CD14-positive monocyte (primary cell): Measurements from ENCODE around the gene SLC43A2. TPM values are rescaled to one million over a fixed set of nuclear protein-coding genes. Genes with fewer than 3 reads are reported as not detected.
A peak's percentile ranks its signal among the peaks of the same experiment; 100 is the strongest.

Source experiments
- DNase-seq, 3 donors: peaks; one replicate each; pipeline ENCODE4 v3.0.0-alpha.2; 2011 to 2022
- H2AFZ ChIP-seq: 2 replicates; pipeline ENCODE4 v1.6.0; 2012; ENCODE audit warnings: mild to moderate bottlenecking, low read depth, low read length, inconsistent platforms; ENCODE audit not compliant: insufficient read depth, poor library complexity, severe bottlenecking
- H3K27ac ChIP-seq, 2 donors: 1 replicate in 1 of 2; 2 replicates in 1 of 2; pipeline ENCODE4 v1.5.1; 2012 to 2013; ENCODE audit warnings: low read length in 2 of 2, control low read depth in 1 of 2, inconsistent platforms in 1 of 2, low read depth in 1 of 2, mild to moderate bottlenecking in 1 of 2
- H3K27me3 ChIP-seq, 2 donors: one replicate each; pipeline versions ENCODE4 v1.6.0 to v1.6.1; 2011 to 2013; ENCODE audit warnings: low read length in 2 of 2; ENCODE audit not compliant: control insufficient read depth in 2 of 2, insufficient read depth in 2 of 2
- H3K36me3 ChIP-seq, 2 donors: replicated peaks in 1 of 2; 1 replicate in 1 of 2; 2 replicates in 1 of 2; pipeline versions ENCODE4 v1.5.1 to v1.6.1; 2012 to 2013; ENCODE audit warnings: low read length in 2 of 2, control low read depth in 1 of 2, inconsistent platforms in 1 of 2, mild to moderate bottlenecking in 1 of 2; ENCODE audit not compliant: insufficient read depth in 2 of 2, control insufficient read depth in 1 of 2
- H3K4me1 ChIP-seq, 2 donors: 1 replicate in 1 of 2; 2 replicates in 1 of 2; pipeline versions ENCODE4 v1.5.1 to v1.6.1; 2012 to 2013; ENCODE audit warnings: low read length in 2 of 2, control low read depth in 1 of 2, inconsistent platforms in 1 of 2, mild to moderate bottlenecking in 1 of 2, moderate library complexity in 1 of 2; ENCODE audit not compliant: insufficient read depth in 2 of 2, control insufficient read depth in 1 of 2
- H3K4me2 ChIP-seq: replicated peaks from 2 replicates; pipeline ENCODE3; 2012; ENCODE audit warnings: low read length, moderate library complexity, mild to moderate bottlenecking; ENCODE audit not compliant: poor library complexity, severe bottlenecking; ENCODE audit errors: extremely low read depth
- H3K4me3 ChIP-seq, 3 experiments: fragments of 200-600 bp in 1 of 3; sonication (generic) in 1 of 3; replicated peaks in 1 of 3; 1 replicate in 2 of 3; 2 replicates in 1 of 3; pipeline ENCODE4 v1.5.1; 2011 to 2013; ENCODE audit warnings: low read length in 3 of 3, mild to moderate bottlenecking in 3 of 3, control low read depth in 2 of 3, low read depth in 2 of 3, inconsistent platforms in 1 of 3, moderate library complexity in 1 of 3
- H3K79me2 ChIP-seq: 2 replicates; pipeline ENCODE4 v1.6.0; 2012; ENCODE audit warnings: mild to moderate bottlenecking, control low read depth, inconsistent platforms, low read length, moderate library complexity; ENCODE audit not compliant: insufficient read depth
- H3K9ac ChIP-seq: 2 replicates; pipeline ENCODE4 v1.6.0; 2017; ENCODE audit warnings: low read length, mild to moderate bottlenecking; ENCODE audit not compliant: insufficient read depth, poor library complexity, severe bottlenecking
- H3K9me3 ChIP-seq, 2 donors: replicated peaks in 1 of 2; 1 replicate in 1 of 2; 2 replicates in 1 of 2; pipeline versions ENCODE4 v1.5.1 to v1.6.1; 2012 to 2013; ENCODE audit warnings: low read length in 2 of 2, control low read depth in 1 of 2; ENCODE audit not compliant: control insufficient read depth in 1 of 2, insufficient read depth in 1 of 2
- H4K20me1 ChIP-seq: 2 replicates; pipeline ENCODE4 v1.6.0; 2012; ENCODE audit warnings: mild to moderate bottlenecking, low read length, control low read depth, moderate library complexity; ENCODE audit not compliant: insufficient read depth
- H3K27ac Mint-ChIP-seq, 7 donors: one replicate each; pipeline ENCODE4 v1.8.0; 2020; ENCODE audit warnings: mild to moderate bottlenecking in 7 of 7, mixed read lengths in 7 of 7, moderate library complexity in 6 of 7, inconsistent platforms in 2 of 7
- H3K27me3 Mint-ChIP-seq, 3 donors: one replicate each; pipeline ENCODE4 v1.8.0; 2021 to 2022; ENCODE audit warnings: low read depth in 3 of 3, mild to moderate bottlenecking in 3 of 3, mixed read lengths in 3 of 3, moderate library complexity in 3 of 3, inconsistent platforms in 1 of 3
- H3K36me3 Mint-ChIP-seq, 2 donors: one replicate each; pipeline ENCODE4 v1.8.0; 2020; ENCODE audit warnings: mixed read lengths in 2 of 2, inconsistent platforms in 1 of 2, mild to moderate bottlenecking in 1 of 2
- H3K4me1 Mint-ChIP-seq: one replicate; pipeline ENCODE4 v1.8.0; 2020; ENCODE audit warnings: mild to moderate bottlenecking, mixed read lengths
- H3K4me3 Mint-ChIP-seq, 2 donors: one replicate each; pipeline ENCODE4 v1.8.0; 2020; ENCODE audit warnings: mild to moderate bottlenecking in 2 of 2, mixed read lengths in 2 of 2, moderate library complexity in 1 of 2
- H3K9me3 Mint-ChIP-seq, 7 donors: one replicate each; pipeline ENCODE4 v1.8.0; 2020 to 2022; ENCODE audit warnings: mixed read lengths in 7 of 7, mild to moderate bottlenecking in 6 of 7, moderate library complexity in 6 of 7, inconsistent platforms in 2 of 7
- CTCF ChIP-seq: fragments of 200-600 bp; IDR thresholded peaks from one replicate; pipeline ENCODE4 v1.8.0; 2022; ENCODE audit warnings: antibody characterized with exemption, mild to moderate bottlenecking
- WGBS: methylation state at CpG from one replicate; pipeline ENCODE4 v1.1.5; 2013; ENCODE audit warnings: missing lambda C conversion rate; ENCODE audit not compliant: insufficient coverage; 5-methylcytosine and 5-hydroxymethylcytosine counted together
- intact Hi-C, 2 donors: fragments of 100-400 bp; cut with micrococcal nuclease; formaldehyde crosslinking; loops; one replicate each; pipeline versions ENCODE4 v1.15.0 to v1.15.1; 2023
- polyA plus RNA-seq, 3 donors: library from polyadenylated mRNA; depleted of rRNA in 1 of 3; unstranded in 2 of 3; stranded (reverse) in 1 of 3; fragments of 300-500 nt in 2 of 3; fragments of >200 nt in 1 of 3; fragmentation: Illumina TruSeq in 2 of 3; gene quantifications; 1 replicate in 2 of 3; 2 replicates in 1 of 3; pipeline ENCODE4 v1.2.3, GENCODE V29; 2012 to 2021
- small RNA-seq: library from RNA; depleted of rRNA; stranded (forward); fragments of <200 nt; gene quantifications from one replicate; pipeline ENCODE3, GENCODE V24; 2012; ENCODE audit warnings: low read depth; ENCODE audit not compliant: insufficient read length

SLC43A2 gene
- polyA plus RNA-seq, 3 donors, result 115 to 151 (median 117) TPM

- Mint-ChIP-seq H3K9me3 (no peaks in the 10 kb centered on the region), H3K27ac (peak overlapping the region in 2 of 7 donors; percentile 23 to 46), H3K36me3 (peaks cover 28 to 53% of the 10 kb centered on the region in 2 donors), H3K4me1 (peaks cover 15% of the 10 kb centered on the region), H3K4me3 (no peak overlapping the region), H3K27me3 (no peaks in the 10 kb centered on the region)
- Histone ChIP-seq H3K9me3 (no peaks in the 10 kb centered on the region), H3K4me1 (peaks cover 22 to 29% of the 10 kb centered on the region in 2 donors), H3K4me2 (no peak overlapping the region), H3K27ac (no peak overlapping the region), H3K27me3 (no peaks in the 10 kb centered on the region), H3K9ac (no peak overlapping the region), H4K20me1 (peaks cover 17% of the 10 kb centered on the region), H2AFZ (no peak overlapping the region), H3K79me2 (peaks cover 25% of the 10 kb centered on the region), H3K36me3 (peaks cover 24 to 60% of the 10 kb centered on the region in 2 donors), H3K4me3 (no peak overlapping the region)
- intact Hi-C loops, result loop anchor here (5.0 to 10.0 kb wide), 2 partner anchors 43 to 255 kb away; partner anchors contain the start of gene PITPNA (in 1 of the 2)
- 90% methylated on average over 7 of the region's 7 CpGs for WGBS
- no peak for DNase-seq
- no peak for TF ChIP-seq CTCF
Measured at GRCh38 chr17:1519678-1520077, 109.0 kb downstream of the SLC43A2 start.

Small RNA genes within 50 kb of the gene (small RNA-seq; reads per million reads assigned to genes)
- not detected for gene RN7SL105P

Other genes starting within 250 kb of the SLC43A2 start
- 100 to 1,000 TPM; 165 to 185 (median 168) TPM for gene YWHAE, start 228.6 kb downstream of the SLC43A2 start, polyA plus RNA-seq
- 10 to 100 TPM; 22.3 to 28.0 (median 26.5) TPM for gene CRK, start 172.6 kb downstream of the SLC43A2 start, polyA plus RNA-seq
- gene MYO1C, start 136.1 kb downstream of the SLC43A2 start, polyA plus RNA-seq, result 1 to 10 TPM; 2.5 to 9.5 (median 3.1) TPM
- gene INPP5K, start 112.2 kb downstream of the SLC43A2 start, polyA plus RNA-seq, result 10 to 100 TPM; 50.3 to 58.7 (median 53.0) TPM
- 10 to 100 TPM; 43.5 to 46.4 (median 45.0) TPM for gene PITPNA, start 66.0 kb downstream of the SLC43A2 start, polyA plus RNA-seq
- gene SCARF1, start 16.9 kb upstream of the SLC43A2 start, polyA plus RNA-seq, result 10 to 100 TPM in 1 of 3 donors, 1 to 10 TPM in 2; 5.2 to 23.4 (median 6.3) TPM
- 10 to 100 TPM; 23.8 to 49.5 (median 49.4) TPM for gene RILP, start 21.0 kb upstream of the SLC43A2 start, polyA plus RNA-seq
- gene PRPF8, start 56.0 kb upstream of the SLC43A2 start, polyA plus RNA-seq, result 100 to 1,000 TPM in 1 of 3 donors, 10 to 100 TPM in 2; 53.3 to 128 (median 78.0) TPM
- under 1 TPM in 1 of 3 donors, not detected in 2; 0.03 TPM for gene TLCD2, start 81.5 kb upstream of the SLC43A2 start, polyA plus RNA-seq
- 10 to 100 TPM in 1 of 3 donors, 1 to 10 TPM in 2; 6.2 to 45.4 (median 8.8) TPM for gene WDR81, start 95.9 kb upstream of the SLC43A2 start, polyA plus RNA-seq
- gene SERPINF2, start 114.0 kb upstream of the SLC43A2 start, polyA plus RNA-seq, result 1 to 10 TPM in 1 of 3 donors, under 1 TPM in 2; 0.75 to 1.5 (median 0.79) TPM
- 1 to 10 TPM; 6.7 to 9.9 (median 8.0) TPM for gene SERPINF1, start 133.2 kb upstream of the SLC43A2 start, polyA plus RNA-seq
- gene SMYD4, start 201.1 kb upstream of the SLC43A2 start, polyA plus RNA-seq, result 1 to 10 TPM; 3.2 to 7.6 (median 6.1) TPM
- gene RPA1, start 201.2 kb upstream of the SLC43A2 start, polyA plus RNA-seq, result 10 to 100 TPM; 18.5 to 27.4 (median 23.8) TPM